ENCODE measurements around the gene LNP1.

DNA sequence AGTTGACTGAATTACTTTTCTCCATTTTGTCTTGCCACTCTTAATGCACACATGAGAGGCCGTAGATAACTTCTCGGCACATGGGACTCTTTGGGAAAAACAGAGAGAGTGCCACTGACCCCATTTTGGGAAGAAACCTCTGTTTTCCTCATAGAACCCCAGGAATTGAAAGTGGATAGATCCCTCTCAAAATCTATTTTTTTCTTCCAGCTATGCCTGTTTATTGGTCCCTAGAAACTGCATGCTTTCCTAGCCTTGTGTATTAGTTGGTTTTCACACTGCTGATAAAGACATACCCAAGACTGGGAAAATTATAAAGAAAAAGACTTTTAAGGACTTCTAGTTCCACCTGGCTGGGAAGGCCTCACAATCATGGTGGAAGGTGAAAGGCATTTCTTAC, 67.3 kb downstream of the LNP1 start:
- TF ChIP-seq POLR2AphosphoS5 (IDR thresholded peaks at IDR 0.05), result no peak
- TF ChIP-seq, protein P1, sequence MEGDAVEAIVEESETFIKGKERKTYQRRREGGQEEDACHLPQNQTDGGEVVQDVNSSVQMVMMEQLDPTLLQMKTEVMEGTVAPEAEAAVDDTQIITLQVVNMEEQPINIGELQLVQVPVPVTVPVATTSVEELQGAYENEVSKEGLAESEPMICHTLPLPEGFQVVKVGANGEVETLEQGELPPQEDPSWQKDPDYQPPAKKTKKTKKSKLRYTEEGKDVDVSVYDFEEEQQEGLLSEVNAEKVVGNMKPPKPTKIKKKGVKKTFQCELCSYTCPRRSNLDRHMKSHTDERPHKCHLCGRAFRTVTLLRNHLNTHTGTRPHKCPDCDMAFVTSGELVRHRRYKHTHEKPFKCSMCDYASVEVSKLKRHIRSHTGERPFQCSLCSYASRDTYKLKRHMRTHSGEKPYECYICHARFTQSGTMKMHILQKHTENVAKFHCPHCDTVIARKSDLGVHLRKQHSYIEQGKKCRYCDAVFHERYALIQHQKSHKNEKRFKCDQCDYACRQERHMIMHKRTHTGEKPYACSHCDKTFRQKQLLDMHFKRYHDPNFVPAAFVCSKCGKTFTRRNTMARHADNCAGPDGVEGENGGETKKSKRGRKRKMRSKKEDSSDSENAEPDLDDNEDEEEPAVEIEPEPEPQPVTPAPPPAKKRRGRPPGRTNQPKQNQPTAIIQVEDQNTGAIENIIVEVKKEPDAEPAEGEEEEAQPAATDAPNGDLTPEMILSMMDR (IDR thresholded peaks at IDR 0.05), result no peak
